ENCODE measurements around the gene RPL27A. TPM values are rescaled to one million over a fixed set of nuclear protein-coding genes. Genes with fewer than 3 reads are reported as not detected.

Gene RPL27A
- total RNA-seq, 1 experiment from 2014 or later, result 585 TPM

GRCh38 chr11:8730697-8731020 is 48.1 kb downstream of the RPL27A start:
- no peak for DNase-seq
- Mint-ChIP-seq H3K27ac (ENCODE audit: unreplicated experiment) (no peak overlapping the region), H3K4me3 (ENCODE audit: low read depth, unreplicated experiment) (no peak overlapping the region), H3K36me3 (ENCODE audit: insufficient read depth, unreplicated experiment) (no peaks in the 10 kb centered on the region), H3K27me3 (ENCODE audit: unreplicated experiment) (no peaks in the 10 kb centered on the region), H3K4me1 (ENCODE audit: low read depth, unreplicated experiment) (no peaks in the 10 kb centered on the region), H3K9me3 (ENCODE audit: low read depth, unreplicated experiment) (no peaks in the 10 kb centered on the region)
- no peak for TF ChIP-seq CTCF (IDR thresholded peaks at IDR 0.05; ENCODE audit: unreplicated experiment)
- BruUV-seq (replicated peaks), result no TSS peak
- intact Hi-C loops (cut with micrococcal nuclease; ENCODE audit: unreplicated experiment), result no loop called here
- CTCF ChIA-PET, result no interaction called here

- CTCF ChIA-PET, result no interaction called here
- Mint-ChIP-seq H3K4me3 (ENCODE audit: low read depth, unreplicated experiment) (no peak overlapping the region), H3K27me3 (ENCODE audit: unreplicated experiment) (no peaks in the 10 kb centered on the region), H3K4me1 (ENCODE audit: low read depth, unreplicated experiment) (no peaks in the 10 kb centered on the region), H3K27ac (ENCODE audit: unreplicated experiment) (no peak overlapping the region), H3K9me3 (ENCODE audit: low read depth, unreplicated experiment) (no peaks in the 10 kb centered on the region), H3K36me3 (ENCODE audit: insufficient read depth, unreplicated experiment) (no peaks in the 10 kb centered on the region)
- DNase-seq, result no peak
- TF ChIP-seq CTCF (IDR thresholded peaks at IDR 0.05; ENCODE audit: unreplicated experiment), result no peak
- intact Hi-C loops (cut with micrococcal nuclease; ENCODE audit: unreplicated experiment), result no loop called here
- BruUV-seq (replicated peaks), result no TSS peak
Measured at GRCh38 chr11:8731647-8732323, 49.2 kb downstream of the RPL27A start.

GRCh38 chr11:8732324-8732670 is 49.7 kb downstream of the RPL27A start:
- no peaks in the 10 kb centered on the region for H3K4me1 Mint-ChIP-seq (ENCODE audit: low read depth, unreplicated experiment)
- no peak overlapping the region for H3K4me3 Mint-ChIP-seq (ENCODE audit: low read depth, unreplicated experiment)
- no peak for DNase-seq
- no peak for TF ChIP-seq CTCF (IDR thresholded peaks at IDR 0.05; ENCODE audit: unreplicated experiment)
- no peaks in the 10 kb centered on the region for H3K9me3 Mint-ChIP-seq (ENCODE audit: low read depth, unreplicated experiment)
- H3K27ac Mint-ChIP-seq (ENCODE audit: unreplicated experiment), result no peak overlapping the region
- H3K36me3 Mint-ChIP-seq (ENCODE audit: insufficient read depth, unreplicated experiment), result no peaks in the 10 kb centered on the region
- BruUV-seq (replicated peaks), result no TSS peak
- H3K27me3 Mint-ChIP-seq (ENCODE audit: unreplicated experiment), result no peaks in the 10 kb centered on the region
- CTCF ChIA-PET, result no interaction called here
- intact Hi-C loops (cut with micrococcal nuclease; ENCODE audit: unreplicated experiment), result no loop called here

GRCh38 chr11:8732748-8733241 is 50.2 kb downstream of the RPL27A start:
- BruUV-seq (replicated peaks), result no TSS peak
- Mint-ChIP-seq H3K4me3 (ENCODE audit: low read depth, unreplicated experiment) (no peak overlapping the region), H3K27ac (ENCODE audit: unreplicated experiment) (no peak overlapping the region), H3K27me3 (ENCODE audit: unreplicated experiment) (no peaks in the 10 kb centered on the region), H3K36me3 (ENCODE audit: insufficient read depth, unreplicated experiment) (no peaks in the 10 kb centered on the region), H3K9me3 (ENCODE audit: low read depth, unreplicated experiment) (no peaks in the 10 kb centered on the region), H3K4me1 (ENCODE audit: low read depth, unreplicated experiment) (no peaks in the 10 kb centered on the region)
- CTCF ChIA-PET, result no interaction called here
- no peak for DNase-seq
- intact Hi-C loops (cut with micrococcal nuclease; ENCODE audit: unreplicated experiment), result no loop called here
- no peak for TF ChIP-seq CTCF (IDR thresholded peaks at IDR 0.05; ENCODE audit: unreplicated experiment)
